Transverse colon (tissue), 3 donors: ENCODE measurements around the gene TMEM123.

Experiments used
- CTCF ChIP-seq, 5 experiments: fragments of 200-600 bp in 3 of 5; fragments of 450-650 bp in 2 of 5; sonication (generic) in 3 of 5; IDR thresholded peaks; 1 replicate in 2 of 5; 2 replicates in 3 of 5; pipeline ENCODE4 v1.5.1; 2016 to 2017; ENCODE audit warnings: antibody characterized with exemption in 5 of 5, inconsistent platforms in 3 of 5, mild to moderate bottlenecking in 2 of 5, moderate library complexity in 1 of 5
- EP300 ChIP-seq: sonication (generic); formaldehyde crosslinking; IDR thresholded peaks from one replicate; pipeline ENCODE4 v1.6.1; 2017; ENCODE audit warnings: antibody characterized with exemption, low read depth
- POLR2A ChIP-seq: fragments of 450-650 bp; IDR thresholded peaks from one replicate; pipeline ENCODE4 v1.6.1; 2016; ENCODE audit warnings: antibody characterized with exemption, mild to moderate bottlenecking, moderate library complexity

GRCh38 chr11:102410382-102410784, 42.2 kb downstream of the TMEM123 start:
- TF ChIP-seq CTCF (IDR thresholded peaks at IDR 0.05) (no peak), EP300 (no peak), POLR2A (no peak)
